ENCODE results near the gene SNCAIP. TPM values are rescaled to one million over a fixed set of nuclear protein-coding genes. Genes with fewer than 3 reads are reported as not detected.

Gene SNCAIP
- total RNA-seq, 1 experiment from 2014 or later = 3.0 TPM

DNA sequence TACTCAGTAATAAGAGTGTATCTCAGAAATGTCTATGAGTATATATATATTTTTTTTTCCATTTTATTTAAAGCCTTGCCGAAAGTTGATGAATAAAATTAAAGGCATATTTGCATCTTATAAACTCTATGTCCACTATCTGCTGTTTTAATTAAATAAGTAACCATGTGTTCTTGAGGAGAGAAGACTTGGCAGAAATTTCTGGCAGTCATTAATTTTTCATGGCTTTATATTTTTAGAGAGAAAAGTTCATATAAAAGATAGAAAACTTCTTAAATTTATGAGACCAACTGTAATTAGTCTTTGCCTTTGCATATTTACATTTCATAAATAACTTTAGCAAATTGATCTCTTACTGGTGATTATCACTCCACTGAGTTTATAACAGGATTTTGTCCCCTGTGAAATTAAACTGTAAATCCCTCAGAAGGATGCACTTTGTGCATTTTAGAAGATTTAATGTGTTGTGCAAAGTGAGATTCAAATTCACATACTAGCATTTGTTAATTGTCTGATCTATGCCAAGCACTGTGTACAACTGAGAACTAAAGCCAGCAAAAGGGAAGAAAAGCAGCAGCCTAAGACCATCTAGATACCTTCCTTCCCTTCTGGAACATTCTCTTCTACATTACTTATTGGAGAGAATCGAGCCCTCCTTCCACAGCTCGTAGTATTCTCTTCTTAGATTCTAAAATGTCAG, 108.7 kb downstream of the SNCAIP start:
- no peaks in the 10 kb centered on the region for H3K79me2 ChIP-seq (ENCODE audit: insufficient read depth, low read length)
- no peak overlapping the region for H2AFZ ChIP-seq (ENCODE audit: low read length)
- no peak overlapping the region for H2BK12ac ChIP-seq (ENCODE audit: insufficient read length, low read depth, low read length)
- TF ChIP-seq, protein P1, sequence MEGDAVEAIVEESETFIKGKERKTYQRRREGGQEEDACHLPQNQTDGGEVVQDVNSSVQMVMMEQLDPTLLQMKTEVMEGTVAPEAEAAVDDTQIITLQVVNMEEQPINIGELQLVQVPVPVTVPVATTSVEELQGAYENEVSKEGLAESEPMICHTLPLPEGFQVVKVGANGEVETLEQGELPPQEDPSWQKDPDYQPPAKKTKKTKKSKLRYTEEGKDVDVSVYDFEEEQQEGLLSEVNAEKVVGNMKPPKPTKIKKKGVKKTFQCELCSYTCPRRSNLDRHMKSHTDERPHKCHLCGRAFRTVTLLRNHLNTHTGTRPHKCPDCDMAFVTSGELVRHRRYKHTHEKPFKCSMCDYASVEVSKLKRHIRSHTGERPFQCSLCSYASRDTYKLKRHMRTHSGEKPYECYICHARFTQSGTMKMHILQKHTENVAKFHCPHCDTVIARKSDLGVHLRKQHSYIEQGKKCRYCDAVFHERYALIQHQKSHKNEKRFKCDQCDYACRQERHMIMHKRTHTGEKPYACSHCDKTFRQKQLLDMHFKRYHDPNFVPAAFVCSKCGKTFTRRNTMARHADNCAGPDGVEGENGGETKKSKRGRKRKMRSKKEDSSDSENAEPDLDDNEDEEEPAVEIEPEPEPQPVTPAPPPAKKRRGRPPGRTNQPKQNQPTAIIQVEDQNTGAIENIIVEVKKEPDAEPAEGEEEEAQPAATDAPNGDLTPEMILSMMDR (conservative IDR thresholded peaks at IDR 0.05) = no peak
- H3K4me1 ChIP-seq (ENCODE audit: insufficient read depth, low read length) = peaks cover 5% of the 10 kb centered on the region
- no peak overlapping the region for H3K4me2 ChIP-seq (ENCODE audit: insufficient read depth, insufficient read length, low read length)
- H3K56ac ChIP-seq (ENCODE audit: insufficient read length, low read depth, low read length) = no peak overlapping the region
- no CpG with 5 or more reads among the region's 3 CpGs for WGBS (ENCODE audit: extremely low coverage, insufficient read length, low lambda C conversion rate)
- Mint-ChIP-seq H3K4me3 (no peak overlapping the region), H3K36me3 (ENCODE audit: insufficient read depth in 1 of 3, low read depth in 3 of 3) (peaks cover 0 to 2% (median 0%) of the 10 kb centered on the region in 3 experiments; a peak in 5 of 7 replicates), H3K27me3 (ENCODE audit: low read depth) (no peaks in the 10 kb centered on the region), H3K4me1 (peaks cover 32 to 41% of the 10 kb centered on the region in 2 experiments), H3K27ac (no peak overlapping the region), H3K9me3 (no peaks in the 10 kb centered on the region)
- H3K14ac ChIP-seq (ENCODE audit: insufficient read depth, low read length) = no peak overlapping the region
- H3T11ph ChIP-seq (ENCODE audit: low read length) = no peak overlapping the region
- no peak for DNase-seq
- no peak overlapping the region for H3K4ac ChIP-seq (ENCODE audit: low read depth, low read length)
- H3K23me2 ChIP-seq (ENCODE audit: insufficient read length, low read depth, low read length, poor library complexity, severe bottlenecking) = no peaks in the 10 kb centered on the region
- H2BK15ac ChIP-seq (ENCODE audit: low read depth, low read length) = no peak overlapping the region
- H2BK20ac ChIP-seq (ENCODE audit: low read depth, low read length, poor library complexity, severe bottlenecking) = no peak overlapping the region
- H4K91ac ChIP-seq (ENCODE audit: insufficient read length, low read depth, low read length) = no peak overlapping the region
- no peaks in the 10 kb centered on the region for H3K9me3 ChIP-seq (ENCODE audit: control insufficient read depth, low read depth, low read length)
- H3K79me1 ChIP-seq (ENCODE audit: insufficient read depth, low read depth, low read length, poor library complexity, severe bottlenecking) = no peaks in the 10 kb centered on the region
- H3K27ac ChIP-seq (ENCODE audit: insufficient read length, low read depth, low read length) = no peak overlapping the region
- H2BK120ac ChIP-seq (ENCODE audit: low read depth, low read length, poor library complexity, severe bottlenecking) = no peak overlapping the region
- H4K20me1 ChIP-seq (ENCODE audit: control insufficient read depth, insufficient read depth, insufficient read length) = no peaks in the 10 kb centered on the region
- no peak overlapping the region for H3K18ac ChIP-seq (ENCODE audit: insufficient read length, low read depth, low read length)
- no peak overlapping the region for H2BK5ac ChIP-seq (ENCODE audit: insufficient read length, low read length)
- no peaks in the 10 kb centered on the region for H3K27me3 ChIP-seq (ENCODE audit: insufficient read depth, low read length)
- H3K9ac ChIP-seq (ENCODE audit: extremely low read depth, insufficient read length, low read length) = no peak overlapping the region
- no peak overlapping the region for H4K5ac ChIP-seq (ENCODE audit: insufficient read length, low read depth, low read length)
- no peak overlapping the region for H4K8ac ChIP-seq (replicated peaks; ENCODE audit: insufficient read length, low read depth, low read length)
- H3K23ac ChIP-seq (ENCODE audit: insufficient read length, low read depth, low read length) = no peak overlapping the region
- no peak overlapping the region for H2AK5ac ChIP-seq (ENCODE audit: insufficient read length, low read length)
